Measurements from ENCODE around the gene SYN1.

SYN1 gene

GRCh38 chrX:47593522-47593921 is 26.1 kb downstream of the SYN1 start:
- no peak for DNase-seq

DNA sequence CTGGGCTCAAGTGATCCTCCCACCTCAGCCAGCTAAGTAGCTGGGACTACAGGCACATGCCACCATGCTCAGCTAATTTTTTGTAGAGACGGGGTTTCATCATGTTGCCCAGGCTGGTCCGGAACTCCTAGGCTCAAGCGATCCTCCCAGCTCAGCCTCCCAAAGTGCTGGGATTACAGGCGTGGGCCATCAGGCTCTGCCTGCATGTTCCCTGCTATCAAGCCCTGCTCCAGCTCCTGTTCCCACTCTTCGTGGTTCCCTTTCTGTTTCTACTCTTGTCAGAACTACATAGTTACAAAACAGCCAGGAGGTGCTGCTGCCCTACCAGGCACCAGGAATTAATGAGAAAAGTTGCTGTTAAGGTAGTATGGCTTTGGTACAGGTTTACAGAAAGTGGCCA is 28.7 kb downstream of the SYN1 start:
- no peak for DNase-seq

DNA sequence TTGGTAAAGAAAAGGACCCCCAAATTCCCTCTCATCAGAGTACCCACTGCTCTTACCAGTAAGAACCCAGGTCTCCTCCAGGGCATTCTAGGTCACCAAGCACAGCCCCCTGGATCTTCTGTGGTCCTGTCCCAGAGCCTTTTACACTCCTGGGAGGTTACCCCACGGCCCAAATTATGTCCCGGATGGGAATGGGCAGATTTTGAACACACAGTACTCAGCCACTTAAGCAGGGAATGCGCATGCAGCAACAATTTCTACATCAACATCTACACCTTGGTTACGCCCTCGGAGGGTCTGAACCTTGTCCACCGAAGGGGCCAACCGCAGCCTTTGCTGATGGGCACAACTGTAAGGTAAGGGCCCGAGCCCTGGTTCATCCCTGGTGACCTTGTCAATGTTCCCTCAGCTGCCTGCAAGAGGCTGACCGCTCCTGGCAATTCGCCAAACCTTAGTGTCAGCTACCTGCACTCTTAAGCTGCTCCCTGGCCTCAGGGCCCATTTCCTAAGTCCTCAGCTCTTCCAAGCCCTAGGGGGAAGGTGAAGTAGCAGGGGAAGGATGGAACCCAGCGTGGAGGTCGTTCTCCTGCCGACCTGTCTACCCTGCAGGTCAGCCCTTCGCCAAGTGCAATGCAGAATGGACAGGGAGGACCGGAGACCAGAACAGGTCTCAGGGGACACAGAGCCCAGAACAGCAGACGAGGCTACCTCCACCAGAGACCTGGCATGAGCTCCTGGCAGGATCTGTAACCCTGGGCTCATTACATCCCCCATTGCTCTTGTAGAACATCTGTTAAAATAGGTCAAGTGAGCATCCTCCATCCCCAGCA is 31.5 kb downstream of the SYN1 start:
- DNase-seq = no peak

GRCh38 chrX:47587091-47587891 is 32.4 kb downstream of the SYN1 start:
- DNase-seq = no peak

- no peak for DNase-seq
Measured at GRCh38 chrX:47586043-47586787, 33.4 kb downstream of the SYN1 start.

GRCh38 chrX:47585273-47585672 is 34.4 kb downstream of the SYN1 start:
- DNase-seq = no peak

GRCh38 chrX:47584714-47585113 is 34.9 kb downstream of the SYN1 start:
- DNase-seq = no peak

GRCh38 chrX:47583240-47583861 is 36.3 kb downstream of the SYN1 start:
- no peak for DNase-seq

DNA sequence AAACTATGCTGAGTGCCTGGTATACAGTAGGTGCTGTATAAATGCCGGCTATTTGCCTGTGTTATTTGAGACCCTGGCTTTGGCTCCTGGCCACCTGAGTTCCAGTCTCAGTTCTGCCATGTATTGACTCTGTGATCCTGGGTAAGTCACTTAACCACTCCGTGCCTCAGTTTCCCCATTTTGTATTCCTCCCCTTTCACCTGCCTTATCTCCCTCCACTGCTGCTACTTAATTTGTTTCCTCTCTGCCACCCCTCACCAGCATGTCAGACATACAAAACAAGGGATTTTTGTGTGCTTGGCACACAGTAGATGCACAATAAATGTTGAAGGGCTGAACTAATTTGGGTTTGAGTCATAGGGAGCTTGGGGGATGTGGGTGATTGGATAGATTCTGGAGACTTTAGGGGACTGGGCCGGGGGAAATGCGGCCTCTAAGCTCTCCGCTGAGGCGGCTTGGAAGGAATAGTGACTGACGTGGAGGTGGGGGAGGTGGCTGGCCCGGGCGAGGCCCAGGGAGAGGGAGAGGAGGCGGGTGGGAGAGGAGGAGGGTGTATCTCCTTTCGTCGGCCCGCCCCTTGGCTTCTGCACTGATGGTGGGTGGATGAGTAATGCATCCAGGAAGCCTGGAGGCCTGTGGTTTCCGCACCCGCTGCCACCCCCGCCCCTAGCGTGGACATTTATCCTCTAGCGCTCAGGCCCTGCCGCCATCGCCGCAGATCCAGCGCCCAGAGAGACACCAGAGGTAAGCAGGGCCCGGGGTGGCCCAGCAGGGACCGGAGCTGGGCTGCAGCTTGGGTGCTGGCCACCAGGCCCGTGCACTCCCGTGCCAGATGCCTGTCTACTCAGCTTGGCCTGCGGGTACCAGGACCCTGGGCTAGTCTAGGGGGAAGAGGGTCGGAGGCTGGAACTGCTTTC is 37.7 kb downstream of the SYN1 start, which contains the start of gene TIMP1:
TIMP1 (plus strand) TSS at position 706 of the 917 bp plus-strand sequence. CDS start 980 bp downstream, outside the sequence.
- DNase-seq = no peak

DNA sequence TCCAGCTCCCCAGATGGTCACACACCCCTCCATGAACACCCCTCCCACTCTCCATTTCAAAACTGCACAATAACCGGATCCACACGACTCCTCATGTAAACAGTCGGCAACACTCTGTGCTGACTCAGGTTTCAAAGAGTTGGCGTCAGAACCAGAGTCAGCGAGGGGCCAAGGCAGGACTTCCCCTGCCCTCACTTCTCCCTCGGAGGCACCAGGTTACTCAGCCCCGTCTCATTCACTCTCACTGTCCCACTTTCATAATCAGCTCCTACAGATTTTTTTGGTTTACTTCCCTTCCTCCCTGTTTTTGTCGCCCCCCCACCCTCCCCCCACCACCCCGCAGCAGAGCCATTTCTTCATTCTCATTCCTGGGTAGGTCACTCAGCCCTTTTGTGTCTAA is 40.1 kb downstream of the SYN1 start:
- no peak for DNase-seq

DNA sequence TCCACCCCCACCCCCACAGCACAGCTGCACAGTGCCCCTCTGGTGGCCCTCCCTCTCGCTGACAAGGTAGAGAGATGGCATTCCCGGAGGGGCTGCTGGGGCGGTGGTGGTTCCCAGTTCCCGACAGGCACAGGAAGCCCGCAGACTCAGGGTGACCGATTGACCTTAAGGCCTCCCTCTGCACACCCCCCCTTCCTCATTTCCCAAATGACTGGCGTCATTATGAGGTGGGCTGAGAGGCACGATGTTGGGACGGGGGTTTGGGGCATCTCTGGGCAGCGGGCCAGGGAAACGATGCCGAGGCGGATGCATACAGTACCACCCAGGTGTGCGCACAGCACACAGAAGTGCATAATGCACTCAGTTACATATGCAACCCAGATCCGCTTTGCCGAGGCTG is 41.0 kb downstream of the SYN1 start:
- DNase-seq = no peak

DNA sequence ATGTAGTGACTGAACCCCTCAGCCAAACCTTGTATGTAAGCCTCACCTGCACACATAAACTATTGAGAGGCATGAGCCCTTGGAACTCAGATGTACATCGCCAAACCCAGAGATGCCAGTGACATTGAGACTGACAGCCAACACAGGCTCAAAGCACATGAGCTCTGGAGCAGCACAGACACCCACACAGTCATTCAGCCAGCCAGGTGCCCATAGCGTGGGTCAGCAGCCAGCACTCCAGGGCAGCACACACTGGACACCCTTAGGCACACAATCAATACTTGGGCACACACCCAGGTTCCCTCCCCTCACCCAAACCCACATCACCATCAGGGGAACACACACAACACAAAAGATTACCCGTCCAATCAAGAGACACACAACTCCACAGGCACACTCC is 41.8 kb downstream of the SYN1 start:
- DNase-seq = no peak

DNA sequence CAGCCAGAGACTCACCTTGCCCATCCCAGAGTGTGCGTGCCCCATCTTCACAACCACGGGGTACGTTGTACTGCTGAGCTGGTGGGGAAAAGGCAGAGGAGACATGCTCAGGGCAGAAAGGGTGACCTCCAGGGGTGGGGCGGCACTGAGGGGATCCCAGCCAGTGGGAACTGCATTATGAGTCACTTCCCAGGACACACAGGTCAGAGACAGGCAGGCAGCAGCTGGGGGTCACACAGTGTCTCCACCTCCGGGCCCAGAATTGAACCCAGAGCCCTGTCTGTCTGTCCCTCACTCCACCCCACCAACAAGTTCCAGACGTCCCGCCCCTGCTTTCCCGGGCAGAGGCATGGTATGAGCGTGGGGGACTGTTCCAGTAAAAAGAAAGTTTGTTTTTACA is 42.2 kb downstream of the SYN1 start:
- no peak for DNase-seq

GRCh38 chrX:47576021-47576898 is 43.4 kb downstream of the SYN1 start:
- no peak for DNase-seq

GRCh38 chrX:47574547-47575301 is 44.9 kb downstream of the SYN1 start:
- DNase-seq = no peak

GRCh38 chrX:47574076-47574546 is 45.5 kb downstream of the SYN1 start:
- DNase-seq = no peak

- no peak for DNase-seq
Measured at GRCh38 chrX:47573341-47574075, 46.1 kb downstream of the SYN1 start.

DNA sequence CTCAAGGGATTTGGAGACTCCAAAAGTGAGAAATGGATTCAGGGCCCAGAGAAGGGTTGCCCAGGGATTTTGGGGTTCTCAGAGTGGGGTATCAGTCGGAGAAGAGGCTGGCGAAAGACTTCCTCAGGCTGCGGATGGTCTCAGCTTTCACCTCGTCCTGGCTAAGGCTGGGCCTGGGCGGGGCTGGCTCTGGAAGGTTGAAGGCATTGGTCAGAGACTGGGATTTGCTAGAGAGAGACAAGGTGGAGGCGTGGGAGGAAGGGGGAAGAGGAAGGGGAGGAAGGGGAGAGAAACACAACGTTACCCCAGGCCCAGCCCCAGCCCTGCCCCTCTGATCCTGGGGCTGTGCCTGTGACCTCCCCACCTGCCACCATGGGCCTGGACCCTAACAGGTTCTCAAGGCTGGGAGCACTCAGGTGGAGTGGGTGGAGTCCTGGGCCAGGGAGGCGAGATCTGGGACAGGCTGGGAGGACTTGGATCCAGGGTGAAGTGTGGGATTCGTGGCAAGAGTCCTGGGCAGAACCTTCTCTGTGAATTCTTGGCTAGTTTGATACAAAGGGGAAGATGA is 46.8 kb downstream of the SYN1 start:
- DNase-seq = no peak

DNA sequence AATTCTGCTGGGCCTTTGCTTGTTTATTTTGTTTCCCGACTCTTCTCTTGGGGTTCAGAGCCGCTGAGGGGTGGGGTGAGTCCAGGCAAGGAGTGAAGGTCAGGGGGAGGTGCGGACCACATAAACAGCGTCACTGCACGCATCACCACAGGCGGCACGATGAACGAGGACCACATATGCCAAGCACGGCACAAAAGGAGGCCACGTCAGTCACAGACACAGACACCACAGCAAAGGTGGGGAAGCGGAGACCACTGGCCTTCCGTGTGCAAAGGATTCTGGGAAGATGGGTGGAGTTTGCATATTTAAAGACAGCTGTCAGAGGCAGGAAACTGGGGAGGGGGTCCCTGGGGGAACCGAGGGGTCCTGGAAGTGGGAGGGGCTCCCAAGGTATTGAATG is 47.8 kb downstream of the SYN1 start:
- no peak for DNase-seq

All from DMS79 treated with DMSO at 0.1 percent for 48 hours (cell line).